Activated effector memory CD4-positive, alpha-beta T cell treated with Interleukin-2 at 50 U/mL for 16 hours (primary cell): Measurements from ENCODE around the gene TOB1.
A peak's percentile ranks its signal among the peaks of the same experiment; 100 is the strongest.

Experiments used
- DNase-seq: peaks from one replicate; pipeline ENCODE4 v3.0.0-alpha.2; 2020

TOB1 gene

DNA sequence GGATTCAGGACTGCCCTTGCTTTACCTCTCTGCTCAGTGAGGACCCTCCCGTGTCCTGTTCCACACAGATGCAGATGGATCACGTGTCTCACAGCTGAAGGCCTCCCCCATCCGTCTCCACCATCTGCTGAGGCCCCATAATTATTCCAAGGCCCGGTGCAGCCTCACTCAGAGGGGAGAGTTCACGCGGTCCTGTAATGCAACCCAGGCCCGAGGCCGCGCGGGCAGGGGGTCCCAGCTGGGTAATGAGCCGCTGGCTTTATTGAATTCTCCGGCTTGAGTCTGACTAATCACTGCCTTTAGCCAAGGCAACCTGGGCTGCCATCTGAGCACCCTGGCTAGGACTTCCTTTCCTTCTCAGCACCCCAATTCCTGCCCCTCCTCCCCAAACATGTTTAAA is 35.2 kb downstream of the TOB1 start:
- no peak for DNase-seq

DNA sequence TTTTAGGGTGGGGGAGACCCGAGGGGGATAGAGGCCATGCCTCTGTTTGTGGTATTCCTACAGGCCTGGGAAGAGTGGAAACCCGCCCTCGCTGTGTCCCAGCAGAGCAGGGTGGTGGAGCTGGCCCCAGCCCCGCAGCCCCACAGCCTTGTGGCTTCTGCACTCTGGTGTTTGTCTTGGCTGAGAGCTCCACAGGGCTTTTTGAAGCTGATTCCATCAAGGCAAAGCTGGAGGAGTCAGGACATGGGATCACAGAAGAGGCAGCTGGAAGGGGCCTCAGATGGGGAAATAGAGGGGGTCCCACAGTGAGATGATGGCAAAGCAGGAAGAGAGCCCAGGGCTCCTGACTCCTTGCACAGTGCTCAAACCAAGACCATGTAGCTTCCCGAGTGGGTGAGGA is 35.8 kb downstream of the TOB1 start:
- no peak for DNase-seq

DNA sequence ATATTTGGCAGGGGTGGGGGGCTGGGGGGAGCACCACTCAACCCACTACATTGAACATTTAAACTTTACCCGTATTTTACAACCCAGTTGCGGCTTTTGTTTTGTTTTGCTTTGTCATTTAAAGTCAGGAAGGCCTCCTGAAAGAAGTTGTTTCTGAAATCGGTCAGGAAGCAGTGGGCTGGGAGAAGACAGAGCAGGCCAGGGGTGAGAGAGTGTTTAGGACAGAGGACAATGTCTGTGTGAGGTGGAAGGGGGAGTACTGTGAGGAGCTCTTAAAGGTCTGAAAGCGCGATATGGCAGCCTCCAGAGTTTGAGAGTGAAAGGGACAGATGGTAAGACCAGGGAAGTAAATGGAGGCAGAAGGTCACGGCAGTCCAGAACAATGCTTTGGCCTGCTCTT is 36.8 kb downstream of the TOB1 start:
- DNase-seq: no peak

DNA sequence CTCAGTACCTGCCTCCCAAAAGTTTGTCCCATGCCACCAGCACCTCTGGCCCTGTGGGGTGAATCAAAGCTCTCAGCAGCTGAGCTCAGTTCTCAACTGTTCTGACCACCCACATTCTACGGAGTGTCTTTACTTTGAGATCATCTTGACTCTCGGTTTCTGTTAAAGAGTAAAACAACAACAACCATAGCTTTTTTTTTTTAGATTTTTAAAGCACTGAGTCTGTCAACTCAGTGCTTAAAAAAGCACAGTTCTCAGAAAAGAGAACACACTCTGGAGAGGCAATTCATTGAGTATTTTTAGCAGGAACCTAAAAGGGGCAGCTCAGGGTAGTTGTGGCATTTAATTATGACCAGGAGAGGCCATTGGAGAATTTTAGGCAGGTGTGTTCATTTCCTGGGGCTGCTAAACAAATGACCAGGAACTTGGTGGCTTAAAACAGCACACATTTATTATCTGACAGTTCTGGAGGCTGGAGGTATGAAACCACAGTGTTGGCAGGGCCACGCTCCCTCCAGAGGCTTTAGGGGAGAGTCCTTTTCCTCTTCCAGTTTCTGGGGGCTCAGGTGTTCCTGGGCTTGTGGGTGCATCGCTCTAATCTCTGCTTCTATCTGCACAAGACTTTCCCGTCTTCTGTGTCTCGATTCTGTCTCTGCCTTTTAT is 37.5 kb downstream of the TOB1 start:
- no peak for DNase-seq

DNA sequence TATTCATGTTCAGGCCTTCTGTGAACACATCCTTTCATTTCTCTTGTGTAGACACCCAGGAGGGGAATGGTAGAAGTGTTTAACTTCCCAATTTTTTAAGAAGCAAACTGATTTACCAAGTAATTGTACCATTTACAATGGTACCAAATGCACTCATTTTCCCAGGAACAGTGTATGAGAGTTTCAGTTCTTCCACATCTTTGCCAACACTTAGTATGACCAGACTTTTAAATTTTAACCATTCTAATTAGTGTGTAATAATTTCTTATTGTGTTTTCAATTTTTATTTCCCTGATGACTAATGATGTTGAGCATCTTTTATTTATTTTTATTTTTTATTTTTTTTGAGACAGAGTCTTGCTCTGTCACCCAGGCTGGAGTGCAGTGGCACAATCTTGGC is 41.0 kb downstream of the TOB1 start:
- no peak for DNase-seq

DNA sequence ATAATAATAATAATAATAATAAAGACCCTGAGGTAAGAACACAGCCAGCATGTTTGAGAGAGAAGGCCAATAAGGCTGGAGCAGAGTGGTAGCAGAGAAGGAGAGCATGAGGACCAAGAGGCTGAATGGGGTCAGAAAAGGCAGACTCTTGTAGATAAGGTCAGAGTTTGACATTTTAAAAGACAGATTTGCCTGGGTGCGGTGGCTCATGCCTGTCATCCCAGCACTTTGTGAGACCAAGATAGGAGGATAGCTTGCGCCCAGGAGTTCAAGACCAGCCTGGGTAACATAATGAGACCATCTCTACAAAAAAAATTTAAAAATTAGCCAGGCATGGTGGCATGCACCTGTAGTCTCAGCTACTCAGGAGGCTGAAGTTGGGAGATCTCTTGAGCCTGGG is 41.7 kb downstream of the TOB1 start:
- DNase-seq: no peak

DNA sequence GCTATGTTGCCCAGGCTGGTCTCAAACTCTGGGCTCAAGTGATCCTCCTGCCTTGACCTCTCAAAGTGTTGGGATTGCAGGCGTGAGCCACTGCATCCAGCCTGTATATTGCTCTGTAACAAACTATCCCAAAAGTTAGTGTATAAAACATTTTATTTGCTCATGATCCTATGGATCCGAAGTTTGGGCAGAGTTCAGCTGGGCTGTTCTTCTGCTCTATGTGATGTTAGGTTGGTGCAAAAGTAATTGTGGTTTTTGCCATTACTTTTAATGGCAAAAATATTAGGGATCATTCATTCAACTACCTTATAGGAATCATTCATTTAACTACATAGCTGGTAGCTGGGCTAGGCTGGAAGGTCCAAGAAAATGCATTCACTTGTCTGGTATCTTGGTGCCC is 43.6 kb downstream of the TOB1 start:
- no peak for DNase-seq

DNA sequence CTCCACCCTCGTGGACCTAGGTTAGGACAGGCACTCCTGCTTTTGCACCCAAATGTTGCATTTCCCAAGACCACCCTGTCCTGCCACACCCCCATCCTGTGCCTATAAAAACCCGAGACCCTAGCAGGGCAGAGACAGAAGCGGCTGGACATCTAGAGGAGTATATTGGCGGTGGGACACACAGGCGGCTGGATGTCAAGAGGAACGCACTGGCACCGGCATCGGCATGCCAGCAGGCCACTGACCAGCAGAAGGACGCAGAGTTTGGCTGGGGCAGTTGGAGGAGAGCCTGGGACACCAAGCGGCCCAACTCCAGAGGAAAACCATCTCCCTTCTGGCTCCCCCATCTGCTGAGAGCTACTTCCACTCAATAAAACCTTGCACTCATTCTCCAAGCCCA is 45.5 kb downstream of the TOB1 start:
- no peak for DNase-seq

DNA sequence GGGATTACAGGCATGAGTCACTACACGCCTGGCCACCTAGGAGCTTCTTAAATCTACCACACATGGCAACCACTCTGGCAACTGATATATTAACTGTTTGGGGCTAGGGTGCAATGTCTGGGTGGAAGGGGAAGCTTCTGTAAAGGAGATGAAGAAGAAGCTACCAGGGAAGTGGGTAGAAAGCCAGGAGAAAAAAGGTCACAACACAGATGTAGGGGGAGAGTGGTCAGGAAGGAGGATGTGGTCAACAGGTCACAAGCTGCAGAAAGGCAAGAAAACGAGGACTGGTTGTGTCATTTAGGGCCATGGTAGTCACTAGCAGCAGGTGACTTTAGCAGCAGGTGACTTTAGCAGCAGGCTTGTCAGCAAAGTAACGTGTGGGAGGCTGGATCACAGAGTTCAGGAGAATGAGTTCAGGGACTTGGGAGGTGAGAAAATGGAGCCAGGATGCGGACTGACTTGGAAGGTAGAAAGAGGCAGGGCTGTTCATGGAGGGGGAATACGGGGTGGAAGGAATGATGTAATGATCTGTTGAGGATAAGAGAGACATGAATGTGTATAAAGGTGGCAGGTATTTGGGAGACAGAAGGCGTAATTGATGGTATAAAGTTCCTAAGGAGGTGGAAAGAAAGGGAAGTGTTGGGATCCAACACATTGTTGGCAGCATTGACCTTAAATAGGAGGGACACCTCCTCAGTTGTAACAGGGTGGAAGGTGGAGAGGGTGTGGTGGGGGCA is 47.1 kb downstream of the TOB1 start:
- DNase-seq: no peak

DNA sequence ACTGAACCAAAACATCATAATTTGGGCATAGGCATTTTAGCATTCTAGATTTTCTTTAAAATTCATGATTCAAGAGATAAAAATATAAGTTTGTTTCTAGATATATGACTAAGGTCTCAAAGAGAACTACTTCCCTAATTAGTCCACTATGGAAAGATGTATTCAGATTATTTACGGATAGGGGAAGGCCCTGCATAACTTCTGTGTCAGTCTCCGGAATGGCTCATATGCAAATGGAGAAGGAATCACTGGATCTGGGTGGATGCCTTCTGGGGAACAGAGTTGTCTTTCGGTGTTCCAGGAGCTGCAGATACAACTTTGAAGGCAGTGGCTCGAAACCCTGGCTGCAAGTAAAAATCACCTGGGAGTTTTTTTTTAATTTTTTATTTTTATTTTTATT is 47.9 kb downstream of the TOB1 start:
- DNase-seq: no peak

DNA sequence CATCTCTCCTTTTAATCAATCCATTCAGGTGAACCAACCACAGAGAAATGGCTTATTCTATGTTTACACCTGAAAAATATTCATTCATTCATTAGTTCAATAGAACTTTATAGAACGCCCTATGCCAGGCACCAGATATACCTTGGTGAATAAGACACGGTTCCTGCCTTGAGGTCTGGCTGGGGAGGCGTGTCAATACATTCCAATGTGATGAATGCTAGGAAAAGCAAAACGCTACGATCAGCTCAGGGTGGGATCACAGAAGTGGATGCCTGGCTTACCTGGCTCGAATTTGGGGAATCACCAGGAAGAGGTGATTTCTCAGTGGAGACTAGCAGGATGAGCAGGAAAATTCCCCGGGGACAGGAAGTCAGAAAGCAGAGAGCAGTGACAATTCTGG is 48.3 kb downstream of the TOB1 start:
- no peak for DNase-seq

DNA sequence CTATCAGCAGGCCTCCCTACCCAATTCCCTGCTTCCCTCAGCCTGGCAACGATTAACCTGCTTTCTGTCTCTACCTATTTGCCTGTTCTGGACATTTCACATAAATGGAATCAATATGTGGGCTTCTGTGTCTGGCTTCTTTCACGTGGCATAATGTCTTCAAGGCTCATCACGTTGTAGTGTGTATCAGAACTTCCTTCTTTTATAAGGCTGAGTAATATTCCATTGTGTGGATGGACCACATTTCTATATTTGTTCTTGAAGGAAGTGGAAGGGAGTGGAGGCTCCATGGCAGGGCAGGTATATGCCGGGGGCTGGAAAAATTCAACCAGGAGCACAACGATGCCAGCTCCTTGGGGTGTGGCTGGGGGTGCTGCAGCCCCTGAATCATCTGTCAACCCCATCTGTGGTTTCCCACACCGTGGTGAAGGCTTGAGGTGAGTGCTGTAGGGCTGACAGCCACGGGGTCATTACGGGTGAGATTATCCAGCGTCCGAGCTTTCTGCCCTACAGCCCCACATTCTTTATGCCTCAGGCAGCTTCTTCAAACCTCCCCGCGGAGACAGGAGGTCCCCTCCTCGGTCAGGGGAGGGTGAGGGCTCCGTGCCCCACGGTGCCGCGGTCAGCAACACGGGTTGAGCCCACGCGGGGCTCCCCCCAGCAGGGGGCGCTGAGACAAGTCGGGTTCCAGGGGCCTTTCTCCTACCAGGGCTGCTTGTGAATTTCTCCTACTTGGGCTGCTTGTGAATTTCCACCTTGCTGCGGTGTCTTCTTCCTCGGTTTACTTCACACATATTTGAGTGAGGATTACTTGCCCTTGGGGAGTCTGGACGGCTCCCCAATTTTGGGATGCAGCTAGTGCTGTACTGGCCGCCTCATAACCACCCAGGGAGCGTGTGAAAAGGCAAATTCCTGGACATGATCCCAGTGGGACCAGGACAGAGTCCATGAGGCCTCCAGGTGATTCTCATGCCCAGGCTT is 49.1 kb downstream of the TOB1 start:
- peak; percentile 39 for DNase-seq

DNA sequence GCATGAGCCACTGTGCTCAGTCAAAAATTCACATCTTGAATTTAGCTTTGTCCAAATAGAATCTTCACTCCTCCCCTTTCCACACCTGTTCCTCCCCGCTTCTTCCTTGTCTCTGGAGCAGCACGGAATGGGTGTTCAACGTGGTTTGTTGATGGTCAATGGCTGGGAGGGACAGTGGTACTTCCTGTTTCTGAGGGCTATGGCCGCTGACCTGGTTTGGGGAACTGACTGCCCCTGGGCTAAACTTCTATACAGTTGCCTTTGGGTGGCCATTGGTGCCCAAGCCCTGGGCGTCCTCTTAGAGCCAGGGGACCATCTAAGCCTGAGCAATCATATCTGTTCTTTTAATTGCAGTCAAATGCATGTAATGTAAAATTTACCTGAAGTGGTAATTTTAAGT is 49.9 kb downstream of the TOB1 start:
- DNase-seq: no peak

DNA sequence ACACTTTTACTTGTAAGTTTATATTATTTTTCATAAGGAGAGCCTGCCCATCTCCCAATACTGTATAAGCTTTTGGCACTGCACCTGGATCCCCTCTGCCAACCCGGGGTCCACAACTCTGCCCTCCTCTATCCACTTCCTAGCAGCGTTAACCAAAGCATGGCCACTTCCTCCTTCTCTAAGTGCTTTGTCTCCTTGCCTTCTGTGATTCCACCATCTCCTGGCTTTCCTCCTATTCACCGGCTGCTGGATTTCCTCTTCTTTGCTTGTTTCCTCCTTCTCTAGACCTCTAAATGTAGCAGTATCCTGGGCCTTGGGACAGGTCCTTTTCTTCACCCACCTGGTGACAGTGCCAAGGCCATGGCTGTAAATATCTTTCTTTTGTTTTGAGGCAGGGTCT is 50.8 kb downstream of the TOB1 start:
- no peak for DNase-seq

DNA sequence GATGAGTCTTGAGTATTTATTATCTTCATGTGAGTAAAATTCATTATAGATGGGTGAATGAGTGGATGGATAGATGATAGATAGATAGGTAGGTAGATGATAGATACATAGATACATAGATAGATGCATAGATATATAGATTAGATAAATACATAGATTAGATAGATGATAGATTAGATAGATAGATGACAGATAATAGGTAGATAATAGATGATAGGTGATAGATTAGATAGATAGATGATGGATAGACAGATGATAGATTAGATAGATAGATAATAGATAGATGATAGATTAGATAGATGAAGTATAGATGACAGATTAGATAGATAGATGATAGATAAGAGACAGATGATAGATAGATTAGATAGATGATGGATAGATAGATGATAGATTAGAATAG is 52.6 kb downstream of the TOB1 start:
- no peak for DNase-seq
